Prostate gland (tissue), 2 donors: Measurements from ENCODE around the gene FOXJ3. TPM values are rescaled to one million over a fixed set of nuclear protein-coding genes. Genes with fewer than 3 reads are reported as not detected.

Experiments used
- DNase-seq: peaks from one replicate; pipeline ENCODE4 v3.0.0-alpha.2; 2019; ENCODE audit warnings: low spot score
- H3K27ac ChIP-seq, 2 donors: fragments of 200-600 bp; sonication (generic); 2 replicates each; pipeline ENCODE4 v1.5.1; 2017 to 2019
- H3K27me3 ChIP-seq: fragments of 200-600 bp; sonication (generic); replicated peaks from 2 replicates; pipeline ENCODE4 v1.5.1; 2019; ENCODE audit not compliant: insufficient read depth
- H3K36me3 ChIP-seq, 2 donors: fragments of 200-600 bp; sonication (generic); 1 replicate in 1 of 2; 2 replicates in 1 of 2; pipeline versions ENCODE4 v1.5.1 to v1.8.1; 2017 to 2019
- H3K4me1 ChIP-seq: fragments of 200-600 bp; sonication (generic); replicated peaks from 2 replicates; pipeline ENCODE4 v1.5.1; 2019
- H3K4me3 ChIP-seq, 2 donors: fragments of 200-600 bp; sonication (generic); 2 replicates each; pipeline ENCODE4 v1.5.1; 2017 to 2019
- H3K9me3 ChIP-seq: fragments of 200-600 bp; sonication (generic); 2 replicates; pipeline ENCODE4 v1.5.1; 2017
- CTCF ChIP-seq, 4 experiments: fragments of 200-600 bp in 2 of 4; fragments of 450-650 bp in 2 of 4; sonication (generic) in 2 of 4; IDR thresholded peaks; 1 replicate in 3 of 4; 2 replicates in 1 of 4; pipeline ENCODE4 v1.5.1; 2016 to 2019; ENCODE audit warnings: antibody characterized with exemption in 4 of 4, mild to moderate bottlenecking in 2 of 4, moderate library complexity in 2 of 4
- POLR2A ChIP-seq: fragments of 450-650 bp; IDR thresholded peaks from one replicate; pipeline ENCODE4 v1.6.1; 2016; ENCODE audit warnings: antibody characterized with exemption, mild to moderate bottlenecking
- POLR2AphosphoS5 ChIP-seq: sonication (generic); formaldehyde crosslinking; IDR thresholded peaks from one replicate; pipeline ENCODE4 v1.6.1; 2017; ENCODE audit warnings: antibody characterized with exemption
- WGBS: methylation state at CpG from one replicate; pipeline ENCODE4 v1.1.5; 2018; 5-methylcytosine and 5-hydroxymethylcytosine counted together
- intact Hi-C: fragments of 100-400 bp; cut with DNase I; formaldehyde crosslinking; loops from one replicate; pipeline ENCODE4 v1.14.2; 2022
- total RNA-seq, 2 donors: library from RNA; depleted of rRNA; stranded (reverse); fragments of >200 nt; gene quantifications; one replicate each; pipeline ENCODE4 v1.1.0, GENCODE V29; 2016

Gene FOXJ3
- total RNA-seq, 2 donors from 2014 or later = 54.1 to 58.5 TPM

- intact Hi-C loops = no loop called here
- Histone ChIP-seq H3K27me3 (no peaks in the 10 kb centered on the region), H3K36me3 (no peaks in the 10 kb centered on the region), H3K9me3 (no peaks in the 10 kb centered on the region), H3K4me3 (no peak overlapping the region), H3K27ac (no peak overlapping the region), H3K4me1 (no peaks in the 10 kb centered on the region)
- WGBS = 72% methylated on average over 16 of the region's 16 CpGs
- no peak for TF ChIP-seq POLR2A
- TF ChIP-seq CTCF (IDR thresholded peaks at IDR 0.05) = no peak
- TF ChIP-seq POLR2AphosphoS5 = no peak
- no peak for DNase-seq
Observed at GRCh38 chr1:42163536-42164503, 171.2 kb downstream of the FOXJ3 start.

GRCh38 chr1:42163114-42163513 lies 171.9 kb downstream of the FOXJ3 start:
- Histone ChIP-seq H3K36me3 (no peaks in the 10 kb centered on the region), H3K4me3 (no peak overlapping the region), H3K9me3 (no peaks in the 10 kb centered on the region), H3K27me3 (no peaks in the 10 kb centered on the region), H3K4me1 (no peaks in the 10 kb centered on the region), H3K27ac (no peak overlapping the region)
- intact Hi-C loops = no loop called here
- DNase-seq = no peak
- TF ChIP-seq POLR2A (no peak), CTCF (IDR thresholded peaks at IDR 0.05) (no peak), POLR2AphosphoS5 (no peak)
- WGBS = 92% methylated on average over 2 of the region's 2 CpGs

GRCh38 chr1:42162181-42162580 lies 172.9 kb downstream of the FOXJ3 start:
- H3K27me3 ChIP-seq = no peaks in the 10 kb centered on the region
- intact Hi-C loops = no loop called here
- no peaks in the 10 kb centered on the region for H3K4me1 ChIP-seq
- H3K36me3 ChIP-seq = no peaks in the 10 kb centered on the region
- DNase-seq = no peak
- TF ChIP-seq POLR2AphosphoS5 (no peak), CTCF (IDR thresholded peaks at IDR 0.05) (no peak), POLR2A (no peak)
- no peak overlapping the region for H3K27ac ChIP-seq
- H3K4me3 ChIP-seq = no peak overlapping the region
- no peaks in the 10 kb centered on the region for H3K9me3 ChIP-seq
- WGBS = 89% methylated on average over 5 of the region's 5 CpGs

- intact Hi-C loops = no loop called here
- no peaks in the 10 kb centered on the region for H3K9me3 ChIP-seq
- no peak for DNase-seq
- no peaks in the 10 kb centered on the region for H3K36me3 ChIP-seq
- no peak overlapping the region for H3K4me3 ChIP-seq
- H3K27ac ChIP-seq = no peak overlapping the region
- H3K4me1 ChIP-seq = no peaks in the 10 kb centered on the region
- no peaks in the 10 kb centered on the region for H3K27me3 ChIP-seq
- TF ChIP-seq POLR2A (no peak), POLR2AphosphoS5 (no peak), CTCF (IDR thresholded peaks at IDR 0.05) (no peak)
- 73% methylated on average over 2 of the region's 2 CpGs for WGBS
Observed at GRCh38 chr1:42158189-42158588, 176.8 kb downstream of the FOXJ3 start.

- no peak for TF ChIP-seq CTCF (IDR thresholded peaks at IDR 0.05)
- no peak for TF ChIP-seq POLR2A
- no peak for TF ChIP-seq POLR2AphosphoS5
- intact Hi-C loops = no loop called here
- DNase-seq = no peak
- no peaks in the 10 kb centered on the region for H3K27me3 ChIP-seq
- H3K4me1 ChIP-seq = no peaks in the 10 kb centered on the region
- H3K27ac ChIP-seq = no peak overlapping the region
- 69% methylated on average over 7 of the region's 7 CpGs for WGBS
- H3K4me3 ChIP-seq = no peak overlapping the region
- no peaks in the 10 kb centered on the region for H3K9me3 ChIP-seq
- H3K36me3 ChIP-seq = no peaks in the 10 kb centered on the region
Observed at GRCh38 chr1:42157667-42158066, 177.4 kb downstream of the FOXJ3 start.
